Naive thymus-derived CD4-positive, alpha-beta T cell (primary cell): ENCODE results near the gene TCF7L2. TPM values are rescaled to one million over a fixed set of nuclear protein-coding genes. Genes with fewer than 3 reads are reported as not detected.

ENCODE experiments used
- ATAC-seq: fragments of 150-1000 bp; cut with Tn5 transposase; 2 replicates; pipeline ENCODE4 v1.10.0; 2021; ENCODE audit warnings: mild to moderate bottlenecking, moderate library complexity
- CTCF ChIA-PET: fragments of 350-600 bp; sonication (Branson Sonifier 250); formaldehyde crosslinking; loops from one replicate; lab custom pipeline; 2021; ENCODE audit warnings: antibody characterized with exemption; lab: Charles Lee
- POLR2A ChIA-PET: fragments of 350-600 bp; sonication (Branson Sonifier 250); formaldehyde crosslinking; loops from one replicate; lab custom pipeline; 2021; ENCODE audit warnings: antibody characterized with exemption, inconsistent platforms; lab: Charles Lee
- DNase-seq, 9 donors: peaks; one replicate each; pipeline versions ENCODE4 v3.0.0 to v3.0.0-alpha.2; 2020 to 2022; ENCODE audit warnings: mixed read lengths in 1 of 9
- H3K27ac ChIP-seq: one replicate; pipeline ENCODE4 v1.7.0; 2013; ENCODE audit warnings: mild to moderate bottlenecking, low read depth, low read length, moderate library complexity
- H3K27me3 ChIP-seq, 2 donors: one replicate each; pipeline ENCODE4 v1.7.0; 2013; ENCODE audit warnings: low read length in 2 of 2, mild to moderate bottlenecking in 2 of 2, moderate library complexity in 2 of 2; ENCODE audit not compliant: control insufficient read depth in 2 of 2, insufficient read depth in 2 of 2
- H3K36me3 ChIP-seq, 3 experiments: 1 replicate in 2 of 3; 2 replicates in 1 of 3; pipeline ENCODE4 v1.7.0; 2013; ENCODE audit warnings: low read length in 3 of 3, mild to moderate bottlenecking in 3 of 3, moderate library complexity in 1 of 3; ENCODE audit not compliant: insufficient read depth in 3 of 3, control insufficient read depth in 2 of 3
- H3K4me1 ChIP-seq, 2 donors: one replicate each; pipeline ENCODE4 v1.7.0; 2013; ENCODE audit warnings: low read length in 2 of 2, mild to moderate bottlenecking in 2 of 2, moderate library complexity in 1 of 2; ENCODE audit not compliant: control insufficient read depth in 2 of 2, insufficient read depth in 2 of 2
- H3K4me3 ChIP-seq: 2 replicates; pipeline ENCODE4 v1.7.0; 2013; ENCODE audit warnings: mild to moderate bottlenecking, low read length
- H3K9me3 ChIP-seq, 3 experiments: 1 replicate in 2 of 3; 2 replicates in 1 of 3; pipeline ENCODE4 v1.7.0; 2013; ENCODE audit warnings: low read length in 3 of 3; ENCODE audit not compliant: control insufficient read depth in 2 of 3
- H3K27ac Mint-ChIP-seq, 9 donors: one replicate each; pipeline ENCODE4 v1.8.0; 2020 to 2022; ENCODE audit warnings: mixed read lengths in 9 of 9, mild to moderate bottlenecking in 8 of 9, moderate library complexity in 5 of 9, inconsistent platforms in 2 of 9
- H3K27me3 Mint-ChIP-seq, 5 donors: one replicate each; pipeline ENCODE4 v1.8.0; 2021 to 2022; ENCODE audit warnings: mixed read lengths in 5 of 5, mild to moderate bottlenecking in 1 of 5
- H3K36me3 Mint-ChIP-seq, 5 donors: one replicate each; pipeline ENCODE4 v1.8.0; 2020 to 2022; ENCODE audit warnings: mixed read lengths in 5 of 5, mild to moderate bottlenecking in 3 of 5, inconsistent platforms in 1 of 5
- H3K4me1 Mint-ChIP-seq, 7 donors: one replicate each; pipeline ENCODE4 v1.8.0; 2020 to 2022; ENCODE audit warnings: mixed read lengths in 7 of 7, mild to moderate bottlenecking in 3 of 7, inconsistent platforms in 1 of 7
- H3K4me3 Mint-ChIP-seq, 10 donors: one replicate each; pipeline ENCODE4 v1.8.0; 2020 to 2022; ENCODE audit warnings: mild to moderate bottlenecking in 10 of 10, mixed read lengths in 10 of 10, moderate library complexity in 6 of 10, inconsistent platforms in 2 of 10
- H3K9me3 Mint-ChIP-seq, 11 donors: one replicate each; pipeline ENCODE4 v1.8.0; 2020 to 2022; ENCODE audit warnings: mixed read lengths in 11 of 11, mild to moderate bottlenecking in 4 of 11, inconsistent platforms in 1 of 11, moderate library complexity in 1 of 11
- intact Hi-C, 2 donors: fragments of 100-400 bp; cut with micrococcal nuclease; formaldehyde crosslinking; loops; one replicate each; pipeline ENCODE4 v1.15.1; 2023
- polyA plus RNA-seq, 2 donors: library from polyadenylated mRNA; unstranded; fragments of 300-500 nt; fragmentation: Illumina TruSeq; gene quantifications; one replicate each; pipeline ENCODE4 v1.2.3, GENCODE V29; 2021
- total RNA-seq, 6 experiments: library from RNA in 5 of 6; stranded (reverse) in 5 of 6; gene quantifications; 1 replicate in 5 of 6; 2 replicates in 1 of 6; pipeline ENCODE4 v1.2.3 and lab custom pipeline; 2021 to 2026

The TCF7L2 gene
- total and polyA plus RNA-seq, 7 experiments from 2014 or later, result 0.39 to 31.4 (median 3.1) TPM

- Mint-ChIP-seq H3K27me3 (peaks cover 0 to 20% (median 12%) of the 10 kb centered on the region in 5 donors), H3K4me3 (no peak overlapping the region), H3K9me3 (no peaks in the 10 kb centered on the region), H3K4me1 (peaks cover 4 to 37% (median 30%) of the 10 kb centered on the region in 7 donors), H3K27ac (no peak overlapping the region), H3K36me3 (peaks cover 0 to 5% (median 0%) of the 10 kb centered on the region in 5 donors)
- no peaks in the 10 kb centered on the region for H3K36me3 ChIP-seq
- H3K9me3 ChIP-seq, result no peaks in the 10 kb centered on the region
- POLR2A ChIA-PET, result no interaction called here
- no peak overlapping the region for H3K27ac ChIP-seq
- CTCF ChIA-PET, result no interaction called here
- no peak for ATAC-seq
- intact Hi-C loops, result no loop called here
- H3K4me1 ChIP-seq, result peaks cover 15 to 18% of the 10 kb centered on the region in 2 donors
- DNase-seq, result no peak
- H3K4me3 ChIP-seq, result no peak overlapping the region
- no peaks in the 10 kb centered on the region for H3K27me3 ChIP-seq
Observed at GRCh38 chr10:113047963-113048781, 98.1 kb downstream of the TCF7L2 start.

DNA sequence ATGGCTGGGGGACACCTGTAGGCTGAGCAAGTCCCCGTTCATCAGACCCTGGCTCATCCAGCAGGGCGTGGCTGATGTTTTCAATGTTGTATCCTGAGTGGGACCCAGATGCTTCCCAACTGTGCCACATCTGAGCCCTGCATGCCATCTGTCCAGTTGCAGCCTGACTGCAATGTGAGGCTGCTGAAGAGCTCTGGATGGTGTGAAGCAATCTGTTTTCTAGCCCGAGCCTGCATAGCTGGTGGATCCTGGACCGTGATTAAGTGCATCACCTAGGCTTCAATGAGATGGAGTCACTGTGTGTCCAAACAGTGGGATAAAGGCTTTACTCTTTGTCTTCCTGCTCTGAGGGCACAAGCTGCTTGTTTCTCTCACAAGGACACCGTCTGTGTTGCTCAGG, 99.8 kb downstream of the TCF7L2 start:
- Histone ChIP-seq H3K27ac (no peak overlapping the region), H3K4me3 (no peak overlapping the region), H3K9me3 (no peaks in the 10 kb centered on the region), H3K4me1 (peaks cover 15 to 18% of the 10 kb centered on the region in 2 donors), H3K36me3 (no peaks in the 10 kb centered on the region), H3K27me3 (no peaks in the 10 kb centered on the region)
- ATAC-seq, result no peak
- intact Hi-C loops, result no loop called here
- no peak for DNase-seq
- no peaks in the 10 kb centered on the region for H3K9me3 Mint-ChIP-seq
- ChIA-PET POLR2A (no interaction called here), CTCF (no interaction called here)
- H3K4me3 Mint-ChIP-seq, result peak overlapping the region in 8 of 10 donors; percentile 3 to 67 (median 42)
- peaks cover 0 to 24% (median 13%) of the 10 kb centered on the region in 5 donors for H3K27me3 Mint-ChIP-seq
- peaks cover 1 to 38% (median 30%) of the 10 kb centered on the region in 7 donors for H3K4me1 Mint-ChIP-seq
- H3K36me3 Mint-ChIP-seq, result peaks cover 0 to 5% (median 0%) of the 10 kb centered on the region in 5 donors
- peak overlapping the region in 1 of 9 donors; percentile 63 for H3K27ac Mint-ChIP-seq

- Histone ChIP-seq H3K9me3 (no peaks in the 10 kb centered on the region), H3K27ac (no peak overlapping the region), H3K27me3 (no peaks in the 10 kb centered on the region), H3K4me1 (peaks cover 15 to 18% of the 10 kb centered on the region in 2 donors), H3K4me3 (no peak overlapping the region), H3K36me3 (no peaks in the 10 kb centered on the region)
- Mint-ChIP-seq H3K27ac (no peak overlapping the region), H3K9me3 (no peaks in the 10 kb centered on the region), H3K36me3 (peaks cover 0 to 5% (median 0%) of the 10 kb centered on the region in 5 donors), H3K4me3 (no peak overlapping the region), H3K27me3 (peaks cover 0 to 27% (median 11%) of the 10 kb centered on the region in 5 donors), H3K4me1 (peaks cover 0 to 38% (median 30%) of the 10 kb centered on the region in 7 donors)
- CTCF ChIA-PET, result no interaction called here
- intact Hi-C loops, result no loop called here
- DNase-seq, result no peak
- POLR2A ChIA-PET, result no interaction called here
- no peak for ATAC-seq
Observed at GRCh38 chr10:113052076-113052830, 102.2 kb downstream of the TCF7L2 start.

- Mint-ChIP-seq H3K4me3 (no peak overlapping the region), H3K9me3 (no peaks in the 10 kb centered on the region), H3K27me3 (peaks cover 0 to 27% (median 11%) of the 10 kb centered on the region in 5 donors), H3K36me3 (peaks cover 0 to 5% (median 0%) of the 10 kb centered on the region in 5 donors), H3K4me1 (peaks cover 0 to 38% (median 30%) of the 10 kb centered on the region in 7 donors), H3K27ac (no peak overlapping the region)
- Histone ChIP-seq H3K4me3 (no peak overlapping the region), H3K4me1 (peaks cover 15 to 18% of the 10 kb centered on the region in 2 donors), H3K9me3 (no peaks in the 10 kb centered on the region), H3K27ac (no peak overlapping the region), H3K27me3 (no peaks in the 10 kb centered on the region), H3K36me3 (no peaks in the 10 kb centered on the region)
- ATAC-seq (no peak), DNase-seq (no peak)
- intact Hi-C loops, result no loop called here
- ChIA-PET CTCF (no interaction called here), POLR2A (no interaction called here)
Observed at GRCh38 chr10:113053091-113053490, 103.0 kb downstream of the TCF7L2 start.

GRCh38 chr10:113053881-113054280, 103.8 kb downstream of the TCF7L2 start:
- no peak overlapping the region for H3K27ac ChIP-seq
- no peaks in the 10 kb centered on the region for H3K9me3 Mint-ChIP-seq
- H3K4me1 Mint-ChIP-seq, result peaks cover 0 to 38% (median 30%) of the 10 kb centered on the region in 7 donors
- POLR2A ChIA-PET, result no interaction called here
- peak overlapping the region in 1 of 9 donors; percentile 28 for H3K27ac Mint-ChIP-seq
- H3K4me1 ChIP-seq, result peaks cover 15 to 18% of the 10 kb centered on the region in 2 donors
- intact Hi-C loops, result no loop called here
- CTCF ChIA-PET, result no interaction called here
- H3K27me3 Mint-ChIP-seq, result peaks cover 0 to 27% (median 11%) of the 10 kb centered on the region in 5 donors
- H3K36me3 ChIP-seq, result no peaks in the 10 kb centered on the region
- no peak for DNase-seq
- no peaks in the 10 kb centered on the region for H3K27me3 ChIP-seq
- ATAC-seq, result no peak
- H3K4me3 ChIP-seq, result no peak overlapping the region
- no peak overlapping the region for H3K4me3 Mint-ChIP-seq
- H3K9me3 ChIP-seq, result no peaks in the 10 kb centered on the region
- peaks cover 0 to 5% (median 0%) of the 10 kb centered on the region in 5 donors for H3K36me3 Mint-ChIP-seq

DNA sequence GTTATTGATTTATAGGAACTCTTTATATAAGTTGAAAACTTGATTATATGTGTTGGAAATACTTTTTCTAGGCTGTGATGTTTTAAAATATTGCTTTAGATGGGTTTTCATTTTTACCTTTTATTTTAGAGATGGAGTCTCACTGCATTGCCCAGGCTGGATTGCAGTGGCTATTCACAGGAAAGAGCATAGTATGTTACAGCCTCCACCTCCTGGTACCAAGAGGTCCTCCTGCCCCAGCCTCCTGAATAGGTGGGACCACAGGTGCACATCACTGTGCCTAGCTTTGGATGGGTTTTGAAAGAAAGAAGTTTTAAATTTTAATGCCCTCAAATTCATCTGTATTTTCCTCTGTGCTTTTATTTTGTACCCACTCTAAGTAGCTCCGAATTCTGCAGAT, 105.4 kb downstream of the TCF7L2 start:
- ChIA-PET CTCF (no interaction called here), POLR2A (no interaction called here)
- Histone ChIP-seq H3K4me1 (peaks cover 11 to 22% of the 10 kb centered on the region in 2 donors), H3K27ac (no peak overlapping the region), H3K9me3 (no peaks in the 10 kb centered on the region), H3K36me3 (no peaks in the 10 kb centered on the region), H3K4me3 (no peak overlapping the region), H3K27me3 (no peaks in the 10 kb centered on the region)
- H3K9me3 Mint-ChIP-seq, result no peaks in the 10 kb centered on the region
- H3K4me1 Mint-ChIP-seq, result peaks cover 0 to 23% (median 16%) of the 10 kb centered on the region in 7 donors
- H3K27me3 Mint-ChIP-seq, result peaks cover 0 to 25% (median 11%) of the 10 kb centered on the region in 5 donors
- H3K27ac Mint-ChIP-seq, result no peak overlapping the region
- intact Hi-C loops, result no loop called here
- ATAC-seq, result no peak
- no peaks in the 10 kb centered on the region for H3K36me3 Mint-ChIP-seq
- no peak overlapping the region for H3K4me3 Mint-ChIP-seq
- no peak for DNase-seq
